GM12878 (cell line): ENCODE measurements around the gene ASB10. TPM values are rescaled to one million over a fixed set of nuclear protein-coding genes. Genes with fewer than 3 reads are reported as not detected.

Experiments
- ATAC-seq: fragments of 200-7000 bp; cut with Tn5 transposase; 3 replicates; pipeline ENCODE4 v1.9.1; 2020; ENCODE audit warnings: mild to moderate bottlenecking, moderate library complexity
- BruUV-seq: library from RNA; stranded (reverse); fragments of 400-500 nt; replicated peaks from 2 replicates; lab custom pipeline; 2021; lab: Mats Ljungman, UMichigan
- CTCF ChIA-PET: fragments of 300-600 bp; sonication (Branson Sonifier 250); formaldehyde crosslinking; extraction: SDS; loops from one replicate; lab custom pipeline; 2021; ENCODE audit warnings: inconsistent platforms; lab: Yijun Ruan, JAX
- POLR2A ChIA-PET: fragments of 350-600 bp; formaldehyde crosslinking; extraction: SDS; loops from one replicate; lab custom pipeline; 2021; ENCODE audit warnings: inconsistent platforms; lab: Charles Lee
- RAD21 ChIA-PET: fragments of 300-600 bp; sonication (Branson Sonifier 250); formaldehyde crosslinking; loops from one replicate; lab custom pipeline; 2023; ENCODE audit warnings: antibody characterized with exemption; ENCODE audit not compliant: unreplicated experiment; lab: Charles Lee
- SMC1A ChIA-PET: fragments of 300-600 bp; sonication (Branson Sonifier 250); formaldehyde crosslinking; loops from one replicate; lab custom pipeline; 2023; ENCODE audit not compliant: unreplicated experiment, uncharacterized antibody; lab: Charles Lee
- DNase-seq: peaks from one replicate; pipeline ENCODE4 v3.0.0-alpha.2; 2011; ENCODE audit warnings: low read depth, low spot score
- FAIRE-seq: peaks from 3 replicates; lab custom pipeline; 2011; peaks lifted over from hg19 to GRCh38; lab: Jason Lieb, UNC
- H2AFZ ChIP-seq: 2 replicates; pipeline ENCODE4 v1.6.0; 2011; ENCODE audit warnings: low read depth, low read length, control low read depth; ENCODE audit not compliant: control insufficient read depth
- H3K27ac ChIP-seq: 2 replicates; pipeline ENCODE4 v1.5.1; 2011; ENCODE audit warnings: control low read depth; ENCODE audit not compliant: control insufficient read depth, insufficient read depth
- H3K27me3 ChIP-seq, 2 experiments: replicated peaks in 1 of 2; 2 replicates each; pipeline versions ENCODE4 v1.6.0 to v1.6.1; 2011; ENCODE audit warnings: low read length in 1 of 2; ENCODE audit not compliant: control insufficient read depth in 2 of 2, insufficient read depth in 2 of 2
- H3K36me3 ChIP-seq, 2 experiments: 2 replicates each; pipeline ENCODE4 v1.5.1; 2011; ENCODE audit warnings: low read length in 1 of 2; ENCODE audit not compliant: control insufficient read depth in 2 of 2, insufficient read depth in 2 of 2
- H3K4me1 ChIP-seq: 2 replicates; pipeline ENCODE4 v1.6.1; 2011; ENCODE audit warnings: mild to moderate bottlenecking, low read length, moderate library complexity, mixed read lengths; ENCODE audit not compliant: control insufficient read depth, insufficient read depth
- H3K4me2 ChIP-seq: 2 replicates; pipeline ENCODE4 v1.6.0; 2011; ENCODE audit warnings: control low read depth; ENCODE audit not compliant: control insufficient read depth, insufficient read depth
- H3K4me3 ChIP-seq: fragments of 200-600 bp; sonication (generic); 2 replicates; pipeline ENCODE4 v1.5.1; 2016
- H3K79me2 ChIP-seq: 2 replicates; pipeline ENCODE4 v1.6.0; 2011; ENCODE audit warnings: low read length; ENCODE audit not compliant: control insufficient read depth, insufficient read depth
- H3K9ac ChIP-seq: 2 replicates; pipeline ENCODE4 v1.8.0; 2011; ENCODE audit warnings: low read length, control low read depth, mixed read lengths; ENCODE audit not compliant: control insufficient read depth, insufficient read depth
- H3K9me3 ChIP-seq: replicated peaks from 3 replicates; pipeline ENCODE4 v1.5.1; 2011; ENCODE audit warnings: mild to moderate bottlenecking, low read length; ENCODE audit not compliant: control insufficient read depth, insufficient read depth
- H4K20me1 ChIP-seq: 2 replicates; pipeline ENCODE4 v1.6.0; 2011; ENCODE audit not compliant: control insufficient read depth, insufficient read depth
- ASH2L ChIP-seq: fragments of 300-600, 200-600 bp; sonication (generic); IDR thresholded peaks from 2 replicates; pipeline ENCODE4 v1.6.1; 2017; ENCODE audit warnings: low read depth, mild to moderate bottlenecking, borderline replicate concordance
- CREB1 ChIP-seq: IDR thresholded peaks from 2 replicates; pipeline ENCODE4 v1.6.1; 2012; ENCODE audit warnings: low read depth, mild to moderate bottlenecking, inconsistent platforms
- ESRRA ChIP-seq: IDR thresholded peaks from 2 replicates; pipeline ENCODE4 v1.6.1; 2012; ENCODE audit warnings: mild to moderate bottlenecking, low read length, improper control_type of control experiment
- HDAC2 ChIP-seq: fragments of 200-600 bp; sonication (generic); IDR thresholded peaks from 2 replicates; pipeline ENCODE4 v1.6.1; 2017
- POLR2A ChIP-seq: IDR thresholded peaks from 2 replicates; pipeline ENCODE4 v1.6.1; 2011; ENCODE audit warnings: low read depth, mild to moderate bottlenecking, low read length
- RBBP5 ChIP-seq: fragments of 200-600 bp; sonication (generic); conservative IDR thresholded peaks from 2 replicates; pipeline ENCODE4 v1.6.1; 2016
- RCOR1 ChIP-seq: conservative IDR thresholded peaks from 2 replicates; pipeline ENCODE4 v1.6.1; 2012; ENCODE audit warnings: low read depth, low read length, improper control_type of control experiment
- STAT1 ChIP-seq: fragments of 450-650 bp; conservative IDR thresholded peaks from 2 replicates; pipeline ENCODE4 v1.6.1; 2014; ENCODE audit warnings: antibody characterized with exemption, mild to moderate bottlenecking
- SUPT20H ChIP-seq: IDR thresholded peaks from 2 replicates; pipeline ENCODE4 v1.6.1; 2011; ENCODE audit warnings: low read depth, mild to moderate bottlenecking, low read length, moderate library complexity, borderline replicate concordance; ENCODE audit not compliant: control insufficient read depth
- WGBS: methylation state at CpG from one replicate; pipeline ENCODE4 v1.1.6; 2016; ENCODE audit warnings: low lambda C conversion rate; ENCODE audit not compliant: insufficient replicate concordance, insufficient coverage; ENCODE audit errors: missing lambda C conversion rate; 5-methylcytosine and 5-hydroxymethylcytosine counted together
- in situ Hi-C: fragments of 300-500 bp; cut with MboI; formaldehyde crosslinking; loops from 9 replicates; pipeline ENCODE4 v1.14.3; 2018; ENCODE audit warnings: mixed read lengths
- intact Hi-C: fragments of 100-400 bp; cut with micrococcal nuclease; formaldehyde crosslinking; loops from one replicate; pipeline ENCODE4 v1.14.2; 2022; ENCODE audit not compliant: unreplicated experiment
- polyA plus RNA-seq, 11 experiments: library from polyadenylated mRNA; depleted of rRNA in 4 of 11; unstranded in 6 of 11; stranded (reverse) in 5 of 11; fragments of >200 nt; fragmentation: Nextera tagmentation in 4 of 11; fragmentation: Illumina TruSeq in 1 of 11; extraction: Ambion mirVana in 4 of 11; extraction: Trizol in 1 of 11; gene quantifications; 1 replicate in 1 of 11; 2 replicates in 10 of 11; pipeline versions ENCODE4 v1.2.1 to v1.2.3, GENCODE V29; 2011 to 2016; ENCODE audit warnings: inconsistent platforms in 2 of 11, missing spikeins in 2 of 11, low read depth in 1 of 11
- total RNA-seq, 4 experiments: library from RNA; depleted of rRNA in 3 of 4; stranded (reverse); fragments of >200 nt in 3 of 4; fragmentation: Illumina TruSeq in 1 of 4; extraction: Trizol in 1 of 4; gene quantifications; 2 replicates each; pipeline versions ENCODE4 v1.2.1 to v1.2.3, GENCODE V29; 2013 to 2021
- TF ChIP-seq, protein P1 (sequence below), 3 experiments: IDR thresholded peaks in 2 of 3; conservative IDR thresholded peaks in 1 of 3; 2 replicates each; pipeline ENCODE4 v1.5.1; 2011; ENCODE audit warnings: low read depth in 3 of 3, low read length in 3 of 3, mild to moderate bottlenecking in 3 of 3, control low read depth in 2 of 3, moderate library complexity in 2 of 3, inconsistent platforms in 1 of 3, mixed read lengths in 1 of 3; ENCODE audit not compliant: control insufficient read depth in 2 of 3, insufficient read depth in 1 of 3; ENCODE audit errors: extremely low read depth in 1 of 3
- TF ChIP-seq, protein P2 (sequence below): fragments of 450-650 bp; IDR thresholded peaks from 2 replicates; pipeline ENCODE4 v1.6.1; 2018; ENCODE audit warnings: borderline replicate concordance, mild to moderate bottlenecking; ENCODE audit not compliant: partially characterized antibody

ASB10 gene
- total and polyA plus RNA-seq, 10 of the 15 experiments (the other 5 are each of a cell fraction or from before 2014, with no cell fraction given), result not detected

DNA sequence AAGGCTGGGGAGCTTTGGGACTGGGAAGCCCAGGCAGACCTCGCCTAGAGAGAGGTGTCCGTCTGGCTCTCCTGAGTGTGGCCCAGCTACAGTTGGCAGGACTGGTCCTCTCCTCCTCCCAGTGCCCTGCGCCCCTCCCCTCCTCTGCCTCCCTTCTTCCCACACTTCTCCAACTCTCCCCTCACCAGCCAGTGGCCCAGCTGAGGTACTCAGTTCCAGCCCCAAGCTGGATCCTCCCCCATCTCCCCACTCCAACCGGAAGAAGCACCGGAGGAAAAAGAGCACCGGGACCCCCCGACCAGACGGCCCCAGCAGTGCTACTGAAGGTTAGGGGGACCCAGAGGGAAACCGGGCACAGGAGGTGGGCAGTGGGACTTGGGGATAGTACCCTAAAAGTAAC lies 47.3 kb downstream of the ASB10 start:
- ATAC-seq, result no peak
- in situ Hi-C loops, result no loop called here

DNA sequence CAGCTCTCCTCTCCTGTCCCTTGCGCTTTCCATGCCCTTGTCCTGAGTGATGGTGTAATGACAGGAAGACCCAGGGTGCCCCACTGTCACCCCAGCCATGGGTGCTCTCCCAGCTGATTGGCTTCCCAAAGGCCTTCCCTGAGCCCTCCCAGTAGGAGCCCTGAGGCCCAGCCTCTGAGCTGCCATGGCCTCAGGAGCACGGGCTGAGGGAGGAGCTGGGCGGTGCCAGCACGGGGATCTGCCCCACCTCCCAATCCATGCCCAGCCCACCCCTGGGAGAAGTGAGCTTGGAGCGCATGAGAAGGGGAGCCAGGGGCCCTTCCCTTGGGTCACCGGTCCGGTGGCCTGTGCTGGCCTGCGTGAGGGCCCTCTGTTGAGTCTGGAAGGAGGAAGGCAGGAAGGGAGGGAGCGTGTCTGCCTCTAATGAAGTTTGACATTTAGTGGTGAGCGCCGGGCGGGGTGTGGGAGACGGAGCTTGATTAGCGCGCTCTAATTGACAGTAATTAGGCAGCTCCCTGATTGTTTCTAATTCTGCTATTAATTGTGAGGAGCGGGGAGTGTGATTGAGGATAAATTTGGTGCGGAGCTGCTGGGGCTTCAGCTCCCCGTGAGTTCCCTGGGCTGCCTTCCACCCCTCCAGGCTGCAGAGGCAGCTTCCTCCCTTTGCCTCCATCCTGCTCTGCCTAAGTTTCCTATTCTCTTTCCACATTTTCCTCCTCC lies 47.8 kb downstream of the ASB10 start:
- FAIRE-seq, result no peak
- Histone ChIP-seq H3K4me1 (no peaks in the 10 kb centered on the region), H3K9ac (no peak overlapping the region), H3K36me3 (peaks cover 5 to 6% of the 10 kb centered on the region in 2 experiments; a peak in 3 of 4 replicates), H3K27ac (no peak overlapping the region), H3K9me3 (no peaks in the 10 kb centered on the region), H2AFZ (no peak overlapping the region), H3K27me3 (no peaks in the 10 kb centered on the region), H3K4me3 (no peak overlapping the region), H4K20me1 (no peaks in the 10 kb centered on the region), H3K4me2 (no peak overlapping the region), H3K79me2 (no peaks in the 10 kb centered on the region)
- no TSS peak for BruUV-seq
- ChIA-PET CTCF (no interaction called here), POLR2A (no interaction called here), SMC1A (no interaction called here), RAD21 (no interaction called here)
- ATAC-seq, result no peak
- no peak for DNase-seq
- in situ Hi-C loops (no loop called here), intact Hi-C loops (no loop called here)
- WGBS, result 91% methylated on average over 18 of the region's 18 CpGs
- TF ChIP-seq ASH2L (no peak), POLR2A (no peak), STAT1 (no peak), SUPT20H (no peak), CREB1 (no peak), RCOR1 (no peak), RBBP5 (no peak)
- TF ChIP-seq, protein P1, sequence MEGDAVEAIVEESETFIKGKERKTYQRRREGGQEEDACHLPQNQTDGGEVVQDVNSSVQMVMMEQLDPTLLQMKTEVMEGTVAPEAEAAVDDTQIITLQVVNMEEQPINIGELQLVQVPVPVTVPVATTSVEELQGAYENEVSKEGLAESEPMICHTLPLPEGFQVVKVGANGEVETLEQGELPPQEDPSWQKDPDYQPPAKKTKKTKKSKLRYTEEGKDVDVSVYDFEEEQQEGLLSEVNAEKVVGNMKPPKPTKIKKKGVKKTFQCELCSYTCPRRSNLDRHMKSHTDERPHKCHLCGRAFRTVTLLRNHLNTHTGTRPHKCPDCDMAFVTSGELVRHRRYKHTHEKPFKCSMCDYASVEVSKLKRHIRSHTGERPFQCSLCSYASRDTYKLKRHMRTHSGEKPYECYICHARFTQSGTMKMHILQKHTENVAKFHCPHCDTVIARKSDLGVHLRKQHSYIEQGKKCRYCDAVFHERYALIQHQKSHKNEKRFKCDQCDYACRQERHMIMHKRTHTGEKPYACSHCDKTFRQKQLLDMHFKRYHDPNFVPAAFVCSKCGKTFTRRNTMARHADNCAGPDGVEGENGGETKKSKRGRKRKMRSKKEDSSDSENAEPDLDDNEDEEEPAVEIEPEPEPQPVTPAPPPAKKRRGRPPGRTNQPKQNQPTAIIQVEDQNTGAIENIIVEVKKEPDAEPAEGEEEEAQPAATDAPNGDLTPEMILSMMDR (IDR thresholded peaks at IDR 0.05 in 2 of 3, conservative IDR thresholded peaks at IDR 0.05 in 1 of 3; ENCODE audit: control insufficient read depth in 2 of 3, extremely low read depth in 1 of 3, insufficient read depth in 1 of 3, low read depth in 3 of 3, low read length in 3 of 3), result no peak
- TF ChIP-seq, protein P2, sequence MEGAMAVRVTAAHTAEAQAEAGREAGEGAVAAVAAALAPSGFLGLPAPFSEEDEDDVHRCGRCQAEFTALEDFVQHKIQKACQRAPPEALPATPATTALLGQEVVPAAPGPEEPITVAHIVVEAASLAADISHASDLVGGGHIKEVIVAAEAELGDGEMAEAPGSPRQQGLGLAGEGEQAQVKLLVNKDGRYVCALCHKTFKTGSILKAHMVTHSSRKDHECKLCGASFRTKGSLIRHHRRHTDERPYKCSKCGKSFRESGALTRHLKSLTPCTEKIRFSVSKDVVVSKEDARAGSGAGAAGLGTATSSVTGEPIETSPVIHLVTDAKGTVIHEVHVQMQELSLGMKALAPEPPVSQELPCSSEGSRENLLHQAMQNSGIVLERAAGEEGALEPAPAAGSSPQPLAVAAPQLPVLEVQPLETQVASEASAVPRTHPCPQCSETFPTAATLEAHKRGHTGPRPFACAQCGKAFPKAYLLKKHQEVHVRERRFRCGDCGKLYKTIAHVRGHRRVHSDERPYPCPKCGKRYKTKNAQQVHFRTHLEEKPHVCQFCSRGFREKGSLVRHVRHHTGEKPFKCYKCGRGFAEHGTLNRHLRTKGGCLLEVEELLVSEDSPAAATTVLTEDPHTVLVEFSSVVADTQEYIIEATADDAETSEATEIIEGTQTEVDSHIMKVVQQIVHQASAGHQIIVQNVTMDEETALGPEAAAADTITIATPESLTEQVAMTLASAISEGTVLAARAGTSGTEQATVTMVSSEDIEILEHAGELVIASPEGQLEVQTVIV, result no peak

More for the DNA sequence above, 47.3 kb downstream of the ASB10 start:
- no peak for DNase-seq
- no TSS peak for BruUV-seq
- H2AFZ ChIP-seq, result no peak overlapping the region
- CTCF ChIA-PET, result no interaction called here
- intact Hi-C loops, result no loop called here
- H3K9ac ChIP-seq, result no peak overlapping the region
- H3K27ac ChIP-seq, result no peak overlapping the region
- H3K9me3 ChIP-seq, result no peaks in the 10 kb centered on the region
- H3K4me2 ChIP-seq, result no peak overlapping the region
- RAD21 ChIA-PET, result no interaction called here
- H3K79me2 ChIP-seq, result no peaks in the 10 kb centered on the region
- SMC1A ChIA-PET, result no interaction called here
- no peaks in the 10 kb centered on the region for H3K4me1 ChIP-seq
- TF ChIP-seq ESRRA (no peak), HDAC2 (no peak)
- FAIRE-seq, result no peak
- no peaks in the 10 kb centered on the region for H3K27me3 ChIP-seq
- no peaks in the 10 kb centered on the region for H4K20me1 ChIP-seq
- no peak overlapping the region for H3K4me3 ChIP-seq
- WGBS, result 90% methylated on average over 9 of the region's 9 CpGs
- peaks cover 2 to 4% of the 10 kb centered on the region in 2 experiments; a peak in 3 of 4 replicates for H3K36me3 ChIP-seq
- POLR2A ChIA-PET, result no interaction called here
